GM10266 (cell line): Measurements from ENCODE around the gene SCD5.

ENCODE experiments used
- DNase-seq: peaks from one replicate; pipeline ENCODE4 v3.0.0; 2012; ENCODE audit errors: extremely low spot score
- CTCF ChIP-seq: IDR thresholded peaks from 2 replicates; pipeline ENCODE4 v1.5.1; 2012; ENCODE audit warnings: mild to moderate bottlenecking, low read depth; ENCODE audit not compliant: control insufficient read depth, insufficient read depth; ENCODE audit errors: missing control alignments

Gene SCD5

DNA sequence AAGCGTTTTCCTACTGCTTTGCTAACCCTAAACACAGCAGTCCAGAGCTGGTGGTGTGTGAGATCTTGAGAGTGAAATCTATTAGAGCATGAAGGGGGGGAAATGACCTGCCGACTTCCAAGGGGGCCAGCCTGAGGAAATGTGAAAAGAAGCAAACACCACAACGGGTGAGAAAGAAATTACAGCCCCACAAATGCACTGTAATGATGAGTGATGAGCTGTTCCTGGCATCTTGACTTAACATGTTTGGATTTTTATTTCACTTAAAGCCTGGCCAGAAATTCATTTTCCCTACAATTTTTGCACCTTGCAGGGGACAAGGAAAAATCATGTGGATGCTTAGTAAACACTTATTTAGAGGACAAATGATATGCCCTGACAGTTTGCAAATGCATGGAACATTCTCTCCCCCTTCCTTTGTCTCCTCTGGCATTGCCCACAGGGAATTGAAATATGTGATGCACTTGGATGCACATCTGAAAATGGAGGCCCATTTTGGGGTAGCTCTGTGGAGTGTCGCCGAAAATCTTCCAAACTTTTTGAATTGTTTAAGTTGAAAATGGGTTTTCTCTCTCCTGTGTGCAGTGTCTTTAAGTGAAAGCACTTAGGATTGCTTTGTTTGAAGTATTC lies 152.5 kb downstream of the SCD5 start:
- TF ChIP-seq CTCF, result no peak
- DNase-seq, result no peak

DNA sequence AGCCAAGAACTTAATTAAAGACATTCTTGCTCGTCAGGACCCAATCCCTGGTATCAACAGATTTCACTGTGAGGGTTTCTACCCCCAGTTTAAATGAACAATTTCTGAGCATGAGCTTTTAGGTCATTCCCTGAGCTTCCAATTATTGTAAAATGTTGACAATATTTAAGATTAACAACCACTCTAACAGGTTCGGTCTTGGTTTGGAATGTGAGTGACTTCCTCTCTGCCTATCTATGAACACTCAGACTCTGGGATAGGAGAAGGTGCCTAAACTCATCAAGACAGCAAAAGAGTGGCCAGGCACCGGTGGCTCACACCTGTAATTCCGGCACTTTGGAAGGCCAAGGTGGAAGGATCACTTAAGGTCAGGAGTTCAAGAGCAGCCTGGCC lies 153.9 kb downstream of the SCD5 start:
- no peak for DNase-seq
- TF ChIP-seq CTCF, result no peak

DNA sequence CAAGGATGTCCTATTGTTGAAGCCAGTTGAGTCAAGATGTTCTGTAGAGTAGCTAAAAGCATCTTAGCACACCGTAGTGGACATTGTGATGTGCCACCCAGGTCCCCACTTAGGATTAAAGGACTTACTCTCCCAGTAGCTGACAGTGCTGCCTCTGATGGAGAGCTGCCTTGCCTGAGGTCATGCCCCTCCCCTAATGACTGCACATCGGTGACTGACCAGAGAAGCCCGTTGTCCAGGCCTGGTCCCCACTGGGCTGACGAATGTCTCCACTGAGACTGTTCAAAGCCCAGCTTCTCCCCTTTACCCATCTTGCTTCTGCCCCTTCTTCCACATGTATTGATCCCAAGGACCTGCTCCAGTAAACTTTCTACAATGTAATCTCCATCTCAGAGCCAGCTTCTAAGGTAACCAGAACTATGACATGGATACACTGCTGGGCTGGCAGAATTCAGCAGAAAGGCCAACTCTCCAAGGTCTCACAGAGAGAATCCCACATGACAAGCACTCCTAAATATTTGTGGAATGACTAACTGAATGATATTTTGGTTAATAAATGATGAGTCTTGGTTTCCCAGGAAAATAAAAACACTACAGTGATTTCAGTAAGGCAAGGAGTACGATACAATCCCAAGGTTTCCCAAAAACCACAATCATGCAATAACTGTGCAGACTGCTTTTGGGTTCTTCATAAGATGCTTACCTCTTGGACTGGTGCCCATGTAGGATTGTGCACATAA lies 154.4 kb downstream of the SCD5 start:
- TF ChIP-seq CTCF, result no peak
- DNase-seq, result no peak

DNA sequence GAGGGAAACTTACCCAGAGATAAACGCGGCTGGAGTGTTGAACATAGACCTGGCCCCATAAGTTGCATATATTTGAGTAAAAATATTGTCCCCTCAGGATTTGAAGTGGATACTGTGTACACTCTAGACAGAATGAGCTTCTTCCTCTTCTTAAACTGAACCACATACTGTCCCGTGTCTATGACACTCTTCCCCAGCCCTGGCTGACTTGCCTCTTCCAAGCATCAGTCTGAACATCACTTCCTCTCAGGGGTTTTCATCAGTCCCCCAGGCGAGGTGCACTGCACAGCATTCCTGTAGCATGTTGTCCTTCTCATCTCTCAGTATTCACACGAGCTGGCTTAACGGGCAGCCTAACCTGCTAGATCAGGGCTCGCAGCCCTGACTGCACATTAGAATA lies 156.3 kb downstream of the SCD5 start:
- TF ChIP-seq CTCF, result no peak
- DNase-seq, result no peak

- DNase-seq, result no peak
- TF ChIP-seq CTCF, result no peak
Observed at GRCh38 chr4:82640540-82640939, 158.1 kb downstream of the SCD5 start.

- TF ChIP-seq CTCF, result no peak
- no peak for DNase-seq
Observed at GRCh38 chr4:82639971-82640370, 158.6 kb downstream of the SCD5 start.

DNA sequence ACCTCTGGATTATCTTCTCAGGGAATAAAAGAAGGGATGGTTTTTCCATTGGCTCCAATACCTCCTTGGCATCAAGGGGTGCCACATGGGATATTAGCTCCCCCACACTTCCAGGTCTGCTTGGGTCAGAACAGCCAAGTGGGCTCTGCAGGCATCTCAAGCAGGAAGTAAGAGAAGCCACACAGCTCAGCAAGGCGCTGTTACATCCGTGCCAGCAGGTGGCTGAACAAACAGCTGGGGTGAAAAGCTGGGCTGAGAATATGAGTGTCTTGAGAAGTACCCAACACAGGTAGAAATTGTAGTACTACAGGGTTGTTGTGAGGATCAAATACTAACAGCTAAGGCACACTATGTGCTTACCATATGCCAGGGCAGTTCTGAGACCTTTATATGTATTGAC lies 160.1 kb downstream of the SCD5 start:
- no peak for DNase-seq
- TF ChIP-seq CTCF, result no peak
